WI38 (cell line): ENCODE results near the gene CDK4.
A peak's percentile ranks its signal among the peaks of the same experiment; 100 is the strongest.

Source experiments
- H3K4me3 ChIP-seq: 2 replicates; pipeline ENCODE4 v1.5.1; 2011; ENCODE audit warnings: low read depth, mild to moderate bottlenecking, control low read depth, low read length
- CTCF ChIP-seq: IDR thresholded peaks from 2 replicates; pipeline ENCODE4 v1.5.1; 2012; ENCODE audit warnings: low read depth, mild to moderate bottlenecking, control low read depth, low read length

The CDK4 gene

DNA sequence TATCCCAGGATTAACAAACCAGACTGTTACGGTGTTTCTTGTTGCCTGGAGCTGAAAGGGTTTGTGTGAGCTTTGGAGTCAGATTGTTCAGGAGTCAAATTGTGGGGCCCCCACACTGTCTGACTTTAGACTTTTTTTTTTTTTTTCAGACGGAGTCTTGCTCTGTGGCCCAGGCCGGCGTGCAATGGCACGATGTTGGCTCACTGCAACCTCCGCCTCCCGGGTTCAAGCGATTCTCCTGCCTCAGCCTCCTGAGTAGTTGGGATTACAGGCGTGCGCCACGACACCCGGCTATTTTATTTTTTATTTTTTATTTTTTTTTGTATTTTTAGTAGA lies 31.3 kb upstream of the CDK4 start:
- peak overlapping the region; percentile 100 for H3K4me3 ChIP-seq
- no peak for TF ChIP-seq CTCF

DNA sequence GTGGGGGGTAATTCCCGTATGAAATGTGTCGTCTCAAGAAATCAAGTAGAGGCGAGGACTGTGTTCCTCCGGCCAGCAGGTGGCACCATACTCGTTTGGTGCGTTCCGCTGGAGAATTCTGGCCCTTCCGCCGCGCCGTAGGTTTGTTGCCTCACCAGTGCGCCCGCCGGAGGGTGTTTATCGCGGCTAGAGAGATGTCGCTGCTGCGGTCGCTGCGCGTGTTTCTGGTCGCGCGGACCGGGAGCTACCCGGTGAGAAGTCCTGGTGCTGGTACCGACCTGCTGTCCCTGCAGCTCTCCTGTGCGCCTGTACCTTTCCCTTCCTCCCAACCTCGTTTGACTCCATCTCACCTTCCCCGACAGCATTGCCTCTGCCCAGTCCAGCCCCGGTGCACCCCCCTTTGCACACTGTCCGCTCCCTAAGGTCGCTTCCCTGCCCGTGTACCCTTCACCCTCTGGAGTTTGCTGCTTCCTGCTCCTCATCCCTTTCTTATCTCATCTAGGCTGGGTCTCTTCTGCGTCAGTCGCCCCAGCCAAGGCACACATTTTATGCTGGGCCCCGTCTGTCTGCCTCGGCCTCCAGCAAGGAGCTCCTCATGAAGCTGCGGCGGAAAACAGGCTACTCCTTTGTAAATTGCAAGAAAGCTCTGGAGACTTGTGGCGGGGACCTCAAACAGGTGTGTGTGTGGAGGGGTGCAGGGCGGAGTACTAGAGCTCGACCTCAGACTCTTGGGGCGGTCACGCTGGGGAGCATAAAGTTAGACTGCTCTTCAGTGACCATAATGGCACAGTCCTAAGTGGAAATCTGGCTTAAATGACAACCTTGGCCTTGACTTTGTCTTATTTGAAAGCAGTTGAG lies 30.7 kb upstream of the CDK4 start, which contains the start of gene TSFM:
Gene TSFM (plus strand): TSS at position 180 of the 858 bp plus-strand sequence. CDS start 15 bp downstream, at position 195.
- H3K4me3 ChIP-seq = peak within 1 kb of the TSS; percentile 100
- TF ChIP-seq CTCF = peak; percentile 77

DNA sequence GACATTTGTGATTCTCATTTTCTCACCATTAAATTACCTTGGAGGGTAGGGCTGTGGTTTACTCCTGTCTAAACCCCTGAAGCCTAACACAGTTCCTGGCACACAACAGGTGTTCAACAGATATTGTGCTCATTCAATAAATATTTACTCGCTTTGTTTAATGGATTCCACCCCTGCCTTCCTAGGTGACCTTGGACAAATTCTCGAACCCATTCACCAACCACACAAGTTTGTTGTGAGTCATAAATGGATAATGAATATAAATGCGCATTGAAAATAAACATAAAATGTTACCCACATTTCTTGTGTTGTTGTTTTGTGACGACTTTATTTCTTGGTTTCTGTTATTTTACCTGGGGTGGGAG lies 30.1 kb upstream of the CDK4 start:
- no peak for TF ChIP-seq CTCF
- H3K4me3 ChIP-seq = peak overlapping the region; percentile 100

DNA sequence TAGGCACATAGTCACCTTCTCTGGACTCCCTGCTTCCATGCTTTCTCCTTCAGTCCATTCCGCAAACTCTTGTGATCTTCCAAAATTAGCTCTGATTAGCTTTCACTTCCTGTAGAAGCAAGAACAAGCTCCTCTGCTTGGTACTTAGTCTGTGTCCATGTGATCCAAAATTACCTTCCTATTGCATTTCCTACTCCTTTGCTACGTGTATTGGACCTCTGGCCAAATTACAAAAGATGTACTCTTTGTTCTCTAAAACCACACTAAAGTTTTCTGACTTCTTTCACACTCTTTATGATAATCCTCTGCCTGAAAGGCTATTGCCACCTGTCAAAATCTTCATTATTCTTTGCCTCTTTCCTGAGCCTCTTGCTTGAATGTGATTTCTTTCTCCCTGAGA lies 29.7 kb upstream of the CDK4 start:
- TF ChIP-seq CTCF = no peak
- H3K4me3 ChIP-seq = no peak overlapping the region

DNA sequence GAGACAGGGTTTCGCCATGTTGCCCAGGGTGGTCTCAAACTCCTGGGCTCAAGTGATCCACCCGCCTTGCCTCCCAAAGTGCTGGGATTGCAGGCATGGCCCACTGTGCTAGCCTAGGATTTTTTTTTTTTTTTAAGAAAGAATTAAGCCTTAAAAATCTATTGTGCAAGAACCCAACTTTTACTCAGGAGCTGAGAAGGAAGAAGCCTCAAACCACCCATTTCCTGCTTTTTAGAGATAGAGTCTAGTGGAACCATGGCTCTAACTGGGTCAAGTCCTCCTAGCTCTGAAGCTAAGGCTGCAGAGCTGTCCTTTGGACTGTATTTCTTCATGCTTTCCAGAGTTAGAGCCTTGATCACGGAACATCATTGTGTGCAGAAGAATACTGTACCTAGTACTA lies 29.1 kb upstream of the CDK4 start:
- H3K4me3 ChIP-seq = no peak overlapping the region
- TF ChIP-seq CTCF = no peak

- no peak overlapping the region for H3K4me3 ChIP-seq
- TF ChIP-seq CTCF = no peak
These were observed 28.3 kb upstream of the CDK4 start for GRCh38 chr12:57780284-57780897.

DNA sequence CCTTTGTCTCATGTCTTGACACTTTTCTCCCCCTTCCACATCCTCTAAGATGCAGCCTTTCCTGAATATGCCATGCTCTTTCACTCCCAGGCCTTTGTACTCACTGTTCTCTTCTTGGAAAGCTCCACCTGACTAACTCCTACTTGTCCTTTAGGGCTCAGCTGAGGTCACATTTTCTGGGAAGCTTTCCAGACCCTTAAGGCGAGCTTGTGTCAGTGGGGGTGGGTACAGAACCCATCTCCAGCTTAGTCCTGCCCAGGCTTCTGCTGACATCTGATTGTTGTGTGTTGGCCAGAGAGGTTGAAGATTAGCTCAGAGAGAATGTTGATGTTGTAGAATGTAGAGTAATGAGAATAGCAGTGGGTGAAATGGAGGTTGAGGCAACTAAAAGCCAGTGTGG lies 27.6 kb upstream of the CDK4 start:
- no peak for TF ChIP-seq CTCF
- H3K4me3 ChIP-seq = no peak overlapping the region
